Stimulated activated CD4-positive, alpha-beta T cell treated with anti-CD3 and anti-CD28 coated beads, Interleukin-12 subunit alpha, Interleukin-12 subunit beta, amount 100 ng/mL, for 4 hours (primary cell): Measurements from ENCODE around the gene MAGEA2B.
"Not testable (repeated sequence)": the region's sequence is repeated elsewhere in the genome, so short reads cannot be mapped to it uniquely, and the experiment has no call there.

ENCODE experiments used
- DNase-seq: peaks from one replicate; pipeline ENCODE4 v3.0.0-alpha.2; 2020

The MAGEA2B gene

DNA sequence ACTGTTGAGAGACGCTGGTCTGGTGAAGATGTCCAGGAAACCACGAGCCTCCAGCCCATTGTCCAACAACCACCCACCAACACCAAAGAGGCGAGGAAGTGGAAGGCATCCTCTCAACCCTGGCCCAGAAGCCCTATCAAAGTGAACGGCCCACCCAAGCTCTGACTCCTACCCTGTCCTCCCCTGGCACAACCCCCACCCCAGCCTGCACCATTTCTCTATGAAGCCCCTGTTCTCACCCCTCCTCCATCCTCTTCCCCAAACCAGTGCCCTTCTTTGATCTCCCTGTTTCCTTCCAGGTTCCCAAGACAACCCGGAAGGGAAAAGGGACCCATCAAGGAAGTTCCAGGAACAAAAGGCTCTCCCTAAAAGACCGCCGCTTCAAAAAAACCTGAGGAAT lies 45.1 kb downstream of the MAGEA2B start:
- not testable (repeated sequence) for DNase-seq

DNA sequence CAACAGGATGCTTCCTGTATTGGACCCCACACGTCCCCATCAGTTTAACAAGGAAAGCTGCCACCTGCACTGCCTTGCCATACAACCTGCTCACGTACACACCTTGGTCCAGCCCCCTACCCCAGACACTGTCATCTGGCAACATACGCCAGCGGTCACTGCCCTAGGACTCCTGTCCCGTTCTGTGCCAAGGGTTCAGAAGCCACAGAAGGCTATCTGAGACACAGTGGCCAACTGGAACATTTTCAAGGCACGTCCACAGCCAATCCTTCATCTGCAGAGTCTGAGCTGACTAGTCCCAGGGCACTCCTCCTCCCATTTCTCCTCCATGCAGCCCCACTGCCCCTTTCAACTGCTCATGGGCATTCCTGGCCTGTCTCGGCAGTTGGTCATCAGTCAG lies 47.2 kb downstream of the MAGEA2B start:
- DNase-seq, result not testable (repeated sequence)

DNA sequence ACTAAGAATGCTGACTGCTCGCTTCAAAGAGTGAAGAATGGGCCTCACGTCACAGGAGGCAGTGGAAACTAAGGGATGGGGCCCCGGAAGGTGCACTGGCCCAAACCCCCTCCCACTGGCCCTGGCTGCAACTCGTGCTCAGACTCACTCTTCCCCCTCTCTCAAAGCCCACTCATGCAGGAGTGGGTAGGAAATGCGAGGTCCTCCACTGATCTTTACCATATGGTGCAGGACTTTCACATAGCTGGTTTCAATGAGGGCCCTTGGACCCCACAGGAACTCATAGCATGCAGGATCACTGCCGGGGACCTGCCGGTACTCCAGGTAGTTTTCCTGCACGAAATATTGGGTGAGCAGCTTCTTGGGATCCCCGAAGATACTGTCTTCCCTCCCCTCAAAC lies 52.1 kb downstream of the MAGEA2B start:
- DNase-seq, result not testable (repeated sequence)
